Measurements from ENCODE around the gene LRIG1.

LRIG1 gene

DNA sequence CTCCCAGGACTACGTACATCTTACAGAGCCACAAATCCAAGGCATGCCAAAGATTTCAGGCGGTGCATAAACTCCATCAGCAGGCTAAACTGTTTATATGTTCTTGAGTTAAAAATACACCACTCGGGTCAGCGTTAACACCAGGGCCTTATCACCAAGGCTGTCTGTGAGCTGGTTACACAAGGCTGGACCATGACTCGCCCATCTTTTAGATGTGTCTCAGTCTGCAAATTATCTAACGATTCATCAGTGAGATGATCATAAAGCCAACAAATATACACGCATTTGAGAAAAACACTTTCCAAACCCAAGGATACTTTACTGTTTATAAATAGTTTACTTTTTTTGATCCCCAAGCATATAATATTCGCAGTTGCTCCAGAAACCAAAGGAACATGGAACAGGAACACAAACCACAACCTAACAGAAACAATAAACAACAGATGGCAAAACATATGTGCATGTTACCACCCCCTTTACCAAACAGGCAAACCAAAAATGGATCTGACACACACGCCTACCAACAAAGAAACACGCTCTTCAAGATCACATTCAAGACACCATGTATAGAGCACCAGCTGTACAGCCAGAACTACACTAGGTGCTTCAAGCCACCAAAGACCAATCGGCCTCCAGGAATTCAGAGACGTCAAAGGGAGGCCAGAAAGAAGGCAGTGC lies 15.4 kb downstream of the LRIG1 start:
- DNase-seq: no peak

DNA sequence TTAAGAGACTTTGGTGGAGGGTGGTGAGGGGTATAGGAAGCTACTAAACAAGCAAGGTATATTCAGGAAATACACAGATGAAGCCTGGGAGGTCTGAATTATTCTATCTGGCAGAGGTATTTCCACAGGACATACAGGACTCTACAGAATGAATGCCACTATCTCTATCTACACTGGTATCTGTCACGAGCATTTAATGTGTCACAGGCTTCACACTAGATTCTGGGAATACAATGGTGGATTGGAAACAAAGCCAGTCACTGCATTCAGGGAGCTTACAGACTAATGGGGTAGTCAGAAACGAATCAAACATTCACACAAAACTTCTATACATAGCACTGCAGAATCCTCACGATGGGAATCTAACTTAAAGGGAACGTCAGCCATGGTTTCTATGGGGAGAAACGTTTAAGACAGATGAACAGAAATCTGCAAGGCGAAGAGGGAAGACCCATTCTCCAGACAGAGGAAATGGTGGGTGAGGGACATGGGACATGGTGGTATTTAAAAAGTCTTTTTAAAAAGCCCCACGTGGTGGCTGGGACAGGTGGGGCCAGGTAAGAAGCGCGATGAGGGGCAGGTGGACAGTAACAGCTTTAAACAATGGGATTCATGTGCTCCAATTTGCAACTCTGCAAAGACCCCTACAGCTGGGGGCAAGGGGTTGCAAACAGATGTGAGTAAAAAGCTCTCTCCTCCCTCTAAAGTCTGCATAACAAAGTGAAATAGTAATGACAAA lies 16.5 kb downstream of the LRIG1 start:
- no peak for DNase-seq

DNA sequence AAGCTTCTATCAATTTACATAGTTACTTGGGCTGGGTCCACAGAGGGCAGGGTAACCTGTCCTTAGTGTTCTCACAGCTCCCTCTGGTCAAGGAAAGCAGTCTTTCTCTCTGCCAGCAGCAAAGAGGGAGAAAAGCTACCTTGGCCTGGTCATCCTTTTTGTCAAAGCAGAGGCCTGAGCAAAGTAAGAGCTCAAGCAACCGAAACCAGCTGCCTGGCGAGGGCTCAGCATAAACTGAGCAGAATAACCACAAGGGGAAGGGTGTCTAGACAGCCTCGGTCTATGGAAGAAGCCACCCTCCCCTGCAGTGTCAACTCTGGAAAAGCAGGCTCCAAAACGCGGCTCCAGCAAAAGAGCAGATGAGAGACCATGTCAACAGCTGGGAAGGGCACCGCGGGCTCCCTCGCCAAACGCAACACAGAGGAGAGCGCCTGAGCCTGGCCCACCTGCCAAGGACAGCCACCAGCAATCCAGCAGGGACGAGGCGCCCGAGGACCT lies 17.4 kb downstream of the LRIG1 start:
- no peak for DNase-seq

DNA sequence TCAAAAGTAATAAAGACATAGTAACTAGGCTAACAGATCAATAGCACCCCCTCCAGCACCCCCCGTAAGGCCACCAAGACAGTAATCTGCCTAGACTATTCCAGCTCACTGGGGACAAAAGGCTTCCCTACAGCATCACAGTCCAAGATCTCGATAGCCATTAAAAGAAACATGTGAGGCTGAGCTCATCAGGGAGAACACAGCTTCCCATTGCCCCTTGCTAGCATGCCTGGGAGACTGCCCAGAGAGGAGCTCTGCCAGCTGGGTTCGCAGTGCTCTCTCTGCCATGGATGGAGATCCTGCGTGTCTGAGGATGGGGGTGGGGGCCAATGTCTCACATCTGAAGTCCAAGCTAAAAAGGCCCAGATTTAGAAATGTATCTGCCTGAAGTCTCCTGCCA lies 17.8 kb downstream of the LRIG1 start:
- no peak for DNase-seq

DNA sequence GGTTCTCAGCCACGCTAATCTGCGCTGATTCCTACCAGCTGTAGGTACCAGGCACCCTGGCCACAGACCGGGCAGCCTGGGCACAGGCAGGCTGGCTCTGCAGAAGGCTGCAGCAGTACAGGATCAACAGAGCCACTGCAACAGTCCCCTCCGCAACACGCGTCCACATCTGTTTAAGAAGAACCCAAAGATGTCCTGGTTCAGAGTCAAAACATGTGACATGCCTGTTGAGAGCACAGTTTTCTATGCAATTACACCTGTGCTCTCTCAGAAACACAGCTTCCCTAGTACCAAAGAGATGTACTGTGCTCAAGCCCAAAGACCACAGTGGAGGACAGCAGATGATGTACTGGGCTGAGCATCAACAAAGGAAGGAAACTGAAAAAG lies 18.8 kb downstream of the LRIG1 start:
- DNase-seq: no peak

- no peak for DNase-seq
Observed at GRCh38 chr3:66481071-66482017, 19.5 kb downstream of the LRIG1 start.

GRCh38 chr3:66480666-66481065 lies 20.2 kb downstream of the LRIG1 start:
- DNase-seq: no peak

DNA sequence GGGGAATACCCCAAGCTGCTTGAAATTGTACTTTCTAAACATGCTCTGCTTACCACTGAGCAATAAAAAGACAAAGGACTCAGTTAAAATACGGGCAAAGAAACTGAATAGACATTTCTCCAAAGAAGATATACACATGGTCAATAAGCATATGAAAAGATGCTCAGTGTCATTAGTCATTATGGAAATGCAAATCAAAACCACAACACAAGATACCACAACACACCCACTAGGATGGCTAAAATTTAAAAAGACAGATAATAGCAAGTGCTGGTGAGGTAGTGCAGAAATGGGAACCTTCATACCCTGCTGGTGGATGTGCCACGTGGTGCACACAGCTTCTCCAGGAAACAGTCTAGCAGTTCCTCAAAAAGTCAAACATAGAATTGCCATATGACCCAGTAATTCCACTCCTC lies 21.3 kb downstream of the LRIG1 start:
- DNase-seq: no peak

DNA sequence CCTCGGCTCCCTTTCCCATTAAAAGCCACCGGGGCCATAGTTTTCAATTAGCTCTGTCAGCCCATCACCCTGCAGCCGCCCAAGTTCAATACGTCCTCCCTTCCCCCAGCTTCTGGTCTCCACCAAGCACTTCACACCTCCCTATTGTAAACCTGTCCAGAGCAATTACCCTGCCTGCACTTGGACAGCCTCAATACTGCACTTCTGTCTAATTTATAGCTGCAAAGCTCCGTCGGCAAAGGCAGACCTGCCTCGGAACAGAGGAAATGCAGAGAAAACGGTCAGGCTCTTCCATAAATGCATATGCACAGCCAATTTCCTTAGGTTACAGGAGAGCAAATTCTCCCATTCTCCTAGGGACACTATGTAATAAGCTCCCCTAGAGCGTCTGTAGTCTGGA lies 21.9 kb downstream of the LRIG1 start:
- no peak for DNase-seq

- DNase-seq: no peak
Observed at GRCh38 chr3:66477856-66478255, 23.0 kb downstream of the LRIG1 start.

- DNase-seq: no peak
Observed at GRCh38 chr3:66476852-66477381, 23.9 kb downstream of the LRIG1 start.

GRCh38 chr3:66475386-66476020 lies 25.3 kb downstream of the LRIG1 start:
- no peak for DNase-seq

GRCh38 chr3:66473692-66474091 lies 27.1 kb downstream of the LRIG1 start:
- DNase-seq: no peak

- no peak for DNase-seq
Observed at GRCh38 chr3:66473181-66473580, 27.6 kb downstream of the LRIG1 start.

- peak; percentile 43 for DNase-seq
Observed at GRCh38 chr3:66472313-66473134, 28.3 kb downstream of the LRIG1 start.

DNA sequence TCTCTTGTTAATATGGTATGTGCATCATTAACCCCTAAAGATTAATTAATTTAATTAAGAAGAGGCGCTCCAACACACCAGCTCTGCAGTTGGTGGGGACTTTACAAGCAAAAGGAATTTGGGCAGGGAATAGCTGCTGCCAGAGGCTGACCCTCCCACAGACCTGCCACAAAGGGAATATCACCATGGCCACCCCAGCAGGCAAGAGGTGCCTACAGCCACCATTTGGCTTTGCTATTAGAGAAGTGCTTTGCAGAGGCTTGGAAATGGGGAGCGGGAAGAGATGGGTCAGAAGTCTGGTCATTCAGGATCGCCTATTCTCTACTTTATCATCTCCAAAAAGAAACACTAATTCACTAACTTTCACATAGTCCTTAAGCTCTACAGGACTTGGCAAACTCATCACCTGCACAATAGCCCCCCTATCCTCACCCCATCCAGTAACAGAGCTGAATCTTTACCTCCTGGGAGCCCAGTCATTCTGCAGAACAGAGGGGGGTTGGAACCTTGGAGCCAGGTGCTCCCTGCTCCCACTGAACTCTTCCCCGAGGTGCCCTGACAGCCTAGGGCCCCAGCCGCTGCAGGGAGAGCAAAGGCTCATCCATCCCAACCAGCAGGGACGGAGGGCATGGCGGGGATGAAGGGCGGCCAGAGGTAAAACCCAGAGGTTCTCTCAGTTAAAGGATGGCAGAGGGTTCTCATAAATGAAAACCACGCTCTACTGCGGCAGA lies 29.7 kb downstream of the LRIG1 start:
- no peak for DNase-seq

- DNase-seq: no peak
Observed at GRCh38 chr3:66470285-66470684, 30.5 kb downstream of the LRIG1 start.

DNA sequence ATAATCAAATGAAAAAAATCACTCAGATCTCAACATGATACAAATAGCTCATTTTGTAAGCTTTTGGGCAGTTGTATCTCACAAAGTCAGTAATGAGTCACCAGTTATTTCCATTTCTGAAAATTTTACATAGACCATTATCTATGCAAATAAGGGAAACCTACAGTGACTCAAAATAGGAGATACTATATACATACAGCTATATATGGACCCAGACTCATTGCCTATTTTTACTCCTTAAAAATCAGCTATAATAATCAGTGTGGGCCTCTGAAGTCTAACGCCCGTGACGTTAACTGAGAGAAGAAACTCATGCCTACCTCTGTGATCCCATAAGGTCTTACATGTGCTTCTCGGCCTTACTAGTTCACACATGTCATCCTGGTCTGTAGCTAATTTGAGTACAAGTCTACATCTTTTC lies 31.6 kb downstream of the LRIG1 start:
- DNase-seq: no peak

- DNase-seq: no peak
Observed at GRCh38 chr3:66467996-66468735, 32.7 kb downstream of the LRIG1 start.

DNA sequence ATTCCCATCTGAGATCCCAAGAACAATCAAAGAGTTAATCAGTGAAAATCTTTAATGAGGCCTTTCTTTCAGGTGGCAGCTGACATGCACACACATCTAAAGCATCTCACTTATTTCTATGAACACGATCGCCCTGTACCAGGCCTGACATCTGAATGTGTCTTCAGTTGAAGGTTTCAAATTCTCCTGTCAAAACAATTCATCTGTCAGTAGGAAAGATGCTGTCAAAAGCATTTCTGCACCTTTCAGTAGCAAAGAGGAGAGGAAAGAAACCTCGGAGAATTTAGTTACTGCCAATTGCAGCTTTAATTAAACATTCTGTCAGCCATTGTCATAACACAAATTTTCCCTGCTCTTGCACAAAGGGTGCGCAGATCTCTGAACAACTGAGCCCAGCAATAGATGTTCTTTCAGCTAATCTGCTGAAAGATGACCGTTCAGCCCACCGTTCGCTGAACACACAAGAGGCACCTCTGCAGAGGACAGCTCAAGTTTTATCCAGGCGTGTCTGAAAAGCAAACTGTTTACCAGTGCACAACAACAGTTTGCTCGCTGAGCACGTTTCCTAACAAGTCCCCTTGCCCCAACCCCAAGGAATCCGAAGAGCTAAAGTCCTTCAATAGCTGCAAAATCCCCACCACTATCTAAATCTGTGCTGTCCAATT lies 34.1 kb downstream of the LRIG1 start:
- no peak for DNase-seq

Measured in NCI-H226 (cell line).